ENCODE results near the gene GABRG3. TPM values are rescaled to one million over a fixed set of nuclear protein-coding genes. Genes with fewer than 3 reads are reported as not detected.

The GABRG3 gene
- total RNA-seq, 1 donor from 2014 or later: not detected

GRCh38 chr15:27167738-27168137, 196.8 kb downstream of the GABRG3 start:
- no peak for TF ChIP-seq CTCF (IDR thresholded peaks at IDR 0.05)
- intact Hi-C loops (cut with DNase I): no loop called here
- no peaks in the 10 kb centered on the region for H3K4me1 ChIP-seq

GRCh38 chr15:27170851-27171250, 199.9 kb downstream of the GABRG3 start:
- no peaks in the 10 kb centered on the region for H3K36me3 ChIP-seq
- intact Hi-C loops (cut with DNase I): no loop called here
- no peaks in the 10 kb centered on the region for H3K4me1 ChIP-seq
- no peak overlapping the region for H3K27ac ChIP-seq
- no peak for DNase-seq (ENCODE audit: extremely low spot score in 2 of 2)
- no peaks in the 10 kb centered on the region for H3K9me3 ChIP-seq
- TF ChIP-seq POLR2A (IDR thresholded peaks at IDR 0.05): no peak
- no peak for TF ChIP-seq POLR2AphosphoS5 (IDR thresholded peaks at IDR 0.05; ENCODE audit: insufficient read depth in 1 of 2, low read depth in 1 of 2)
- TF ChIP-seq CTCF (IDR thresholded peaks at IDR 0.05): no peak
- H3K4me3 ChIP-seq: no peak overlapping the region
- H3K27me3 ChIP-seq: no peaks in the 10 kb centered on the region

More at GRCh38 chr15:27167738-27168137, 196.8 kb downstream of the GABRG3 start:
- no peaks in the 10 kb centered on the region for H3K9me3 ChIP-seq
- DNase-seq (ENCODE audit: extremely low spot score in 2 of 2): no peak
- no peaks in the 10 kb centered on the region for H3K36me3 ChIP-seq
- no peak overlapping the region for H3K27ac ChIP-seq
- H3K4me3 ChIP-seq: no peak overlapping the region
- no peaks in the 10 kb centered on the region for H3K27me3 ChIP-seq

- no peak overlapping the region for H3K4me3 ChIP-seq
- H3K27ac ChIP-seq: no peak overlapping the region
- H3K4me1 ChIP-seq: no peaks in the 10 kb centered on the region
- DNase-seq (ENCODE audit: extremely low spot score in 2 of 2): no peak
- TF ChIP-seq POLR2AphosphoS5 (IDR thresholded peaks at IDR 0.05; ENCODE audit: insufficient read depth in 1 of 2, low read depth in 1 of 2): no peak
- no peak for TF ChIP-seq POLR2A (IDR thresholded peaks at IDR 0.05)
- no peak for TF ChIP-seq CTCF (IDR thresholded peaks at IDR 0.05)
- intact Hi-C loops (cut with DNase I): no loop called here
- no peaks in the 10 kb centered on the region for H3K27me3 ChIP-seq
- H3K9me3 ChIP-seq: peaks cover 9% of the 10 kb centered on the region
- H3K36me3 ChIP-seq: no peaks in the 10 kb centered on the region
Observed at GRCh38 chr15:27172821-27173220, 201.8 kb downstream of the GABRG3 start.

GRCh38 chr15:27175472-27176153, 204.6 kb downstream of the GABRG3 start:
- no peak for TF ChIP-seq CTCF (IDR thresholded peaks at IDR 0.05)
- Histone ChIP-seq H3K4me1 (no peaks in the 10 kb centered on the region), H3K4me3 (no peak overlapping the region), H3K27me3 (no peaks in the 10 kb centered on the region), H3K27ac (no peak overlapping the region), H3K36me3 (no peaks in the 10 kb centered on the region), H3K9me3 (peaks cover 9% of the 10 kb centered on the region)
- intact Hi-C loops (cut with DNase I): no loop called here
- no peak for DNase-seq (ENCODE audit: extremely low spot score in 2 of 2)

- no peak for DNase-seq (ENCODE audit: extremely low spot score in 2 of 2)
- no peak overlapping the region for H3K27ac ChIP-seq
- H3K9me3 ChIP-seq: peaks cover 9% of the 10 kb centered on the region
- intact Hi-C loops (cut with DNase I): no loop called here
- H3K36me3 ChIP-seq: no peaks in the 10 kb centered on the region
- H3K4me3 ChIP-seq: no peak overlapping the region
- no peaks in the 10 kb centered on the region for H3K4me1 ChIP-seq
- TF ChIP-seq POLR2AphosphoS5 (IDR thresholded peaks at IDR 0.05; ENCODE audit: insufficient read depth in 1 of 2, low read depth in 1 of 2): no peak
- no peak for TF ChIP-seq POLR2A (IDR thresholded peaks at IDR 0.05)
- TF ChIP-seq CTCF (IDR thresholded peaks at IDR 0.05): no peak
- no peaks in the 10 kb centered on the region for H3K27me3 ChIP-seq
Observed at GRCh38 chr15:27176785-27177406, 205.9 kb downstream of the GABRG3 start.

All from vagina (tissue), 2 donors.